HG03354 (cell line): Measurements from ENCODE around the gene EXOC5.

Experiments used
- ATAC-seq: cut with Tn5 transposase; IDR thresholded peaks from one replicate; pipeline ENCODE4 v1.9.1; 2021; ENCODE audit warnings: mild to moderate bottlenecking; ENCODE audit not compliant: unreplicated experiment, poor library complexity, severe bottlenecking

Gene EXOC5, protein sequence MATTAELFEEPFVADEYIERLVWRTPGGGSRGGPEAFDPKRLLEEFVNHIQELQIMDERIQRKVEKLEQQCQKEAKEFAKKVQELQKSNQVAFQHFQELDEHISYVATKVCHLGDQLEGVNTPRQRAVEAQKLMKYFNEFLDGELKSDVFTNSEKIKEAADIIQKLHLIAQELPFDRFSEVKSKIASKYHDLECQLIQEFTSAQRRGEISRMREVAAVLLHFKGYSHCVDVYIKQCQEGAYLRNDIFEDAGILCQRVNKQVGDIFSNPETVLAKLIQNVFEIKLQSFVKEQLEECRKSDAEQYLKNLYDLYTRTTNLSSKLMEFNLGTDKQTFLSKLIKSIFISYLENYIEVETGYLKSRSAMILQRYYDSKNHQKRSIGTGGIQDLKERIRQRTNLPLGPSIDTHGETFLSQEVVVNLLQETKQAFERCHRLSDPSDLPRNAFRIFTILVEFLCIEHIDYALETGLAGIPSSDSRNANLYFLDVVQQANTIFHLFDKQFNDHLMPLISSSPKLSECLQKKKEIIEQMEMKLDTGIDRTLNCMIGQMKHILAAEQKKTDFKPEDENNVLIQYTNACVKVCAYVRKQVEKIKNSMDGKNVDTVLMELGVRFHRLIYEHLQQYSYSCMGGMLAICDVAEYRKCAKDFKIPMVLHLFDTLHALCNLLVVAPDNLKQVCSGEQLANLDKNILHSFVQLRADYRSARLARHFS

DNA sequence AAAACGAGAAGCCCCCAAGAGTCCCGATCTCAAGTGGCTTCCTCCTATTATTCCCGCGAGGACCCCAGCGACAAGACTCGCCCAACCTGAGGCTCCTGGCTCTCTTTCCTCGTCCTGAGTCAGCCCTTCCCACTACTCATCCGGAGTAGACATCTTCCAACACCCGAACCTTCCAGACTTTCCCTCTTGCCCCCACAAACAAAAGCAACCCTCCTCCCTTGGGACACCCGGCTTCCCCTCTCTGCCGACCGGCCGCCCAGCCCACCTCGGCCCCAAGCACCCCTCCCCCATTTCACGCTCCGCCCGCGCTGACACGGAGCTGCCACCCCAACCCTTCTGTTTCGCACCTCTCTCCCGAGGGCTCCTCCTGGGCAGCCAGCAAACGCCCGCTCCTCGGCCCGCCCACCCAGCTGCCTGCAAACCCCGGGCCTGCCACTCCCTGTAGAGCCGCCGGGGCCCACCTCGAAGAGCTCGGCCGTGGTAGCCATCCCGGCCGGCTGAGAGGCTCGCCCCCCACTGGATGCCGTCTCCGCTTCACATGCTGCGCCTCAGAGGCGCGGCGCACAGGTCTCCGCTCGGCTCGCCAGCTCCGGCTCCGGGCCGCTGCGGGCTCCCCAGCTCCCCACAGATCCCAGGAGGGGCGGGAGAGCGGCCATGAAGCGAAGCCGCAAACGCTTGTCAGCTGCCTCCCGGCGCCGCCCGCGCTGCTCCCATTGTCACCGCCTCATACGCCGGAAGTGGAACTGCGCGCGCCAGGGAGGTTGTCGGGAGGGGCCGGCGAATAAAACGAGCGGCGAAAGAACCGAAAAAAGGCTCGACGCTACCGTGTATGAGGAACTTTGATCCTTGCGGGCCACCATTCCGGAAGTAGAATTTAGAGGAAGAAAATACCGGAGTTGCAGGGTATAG lies at the start of gene EXOC5, which contains the start of gene AP5M1:
EXOC5 (minus strand) TSS at position 745 of the 909 bp plus-strand sequence; CDS start at position 488, 257 bp downstream.
AP5M1 (plus strand) TSS at position 811 of the 909 bp plus-strand sequence. CDS start 344 bp downstream, outside the sequence.
- peak; percentile 87 for ATAC-seq

DNA sequence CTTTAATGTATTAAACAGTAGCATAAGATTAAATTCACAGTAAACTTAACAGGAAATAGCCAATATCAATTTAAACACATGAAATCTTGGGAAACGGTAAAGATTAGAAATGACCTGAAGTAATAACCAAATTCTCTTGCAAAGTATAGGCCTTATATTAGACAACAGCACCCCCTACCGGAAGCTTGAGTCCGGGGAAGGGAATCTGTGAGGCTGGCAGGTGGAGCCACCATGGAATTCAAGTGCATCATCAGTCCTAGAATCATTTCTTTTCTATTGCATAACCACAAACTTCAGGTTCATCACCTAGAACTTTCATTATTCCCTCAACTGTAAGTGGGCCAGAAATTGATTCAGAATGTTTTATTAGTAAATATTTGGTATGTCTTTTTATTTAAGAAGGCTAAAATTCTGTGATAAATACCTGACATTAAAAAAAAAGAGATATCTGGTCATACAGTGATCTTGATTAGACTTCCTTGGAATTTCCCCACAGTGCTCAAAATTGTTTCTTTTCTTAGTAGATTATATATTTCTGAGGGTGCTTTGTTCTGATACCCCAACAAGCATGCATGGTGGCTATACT lies 48.6 kb upstream of the EXOC5 start:
- peak; percentile 72 for ATAC-seq

DNA sequence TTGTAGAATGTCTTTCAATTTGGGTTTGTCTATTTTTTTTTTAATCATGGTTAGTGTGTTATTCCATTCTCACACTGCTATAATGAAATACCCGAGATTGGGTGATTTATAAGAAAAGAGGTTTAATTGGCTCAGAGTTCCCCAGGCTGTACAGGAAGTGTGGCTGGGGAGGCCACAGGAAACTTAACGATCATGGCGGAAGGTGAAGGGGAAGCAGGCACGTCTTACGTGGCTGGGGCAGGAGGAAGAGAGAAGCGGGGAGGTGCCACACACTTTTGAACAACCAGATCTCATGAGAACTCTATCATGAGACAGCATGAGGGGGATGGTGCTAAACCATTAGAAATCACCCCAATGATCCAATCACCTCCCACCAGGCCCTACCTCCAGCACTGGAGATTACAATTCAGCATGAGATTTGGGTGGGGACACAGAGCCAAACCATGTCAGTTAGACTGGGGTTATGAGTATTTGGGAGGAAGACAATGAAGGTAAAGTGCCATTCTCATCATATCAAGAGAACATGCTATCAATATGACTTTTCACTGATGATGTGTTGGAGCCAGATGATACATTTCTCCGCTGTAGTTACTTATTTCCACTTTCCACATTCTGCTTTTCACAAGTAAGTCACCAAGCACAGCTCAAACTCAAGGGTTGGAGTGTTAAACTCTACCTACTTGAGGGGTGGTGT lies 45.8 kb upstream of the EXOC5 start:
- ATAC-seq, result no peak

DNA sequence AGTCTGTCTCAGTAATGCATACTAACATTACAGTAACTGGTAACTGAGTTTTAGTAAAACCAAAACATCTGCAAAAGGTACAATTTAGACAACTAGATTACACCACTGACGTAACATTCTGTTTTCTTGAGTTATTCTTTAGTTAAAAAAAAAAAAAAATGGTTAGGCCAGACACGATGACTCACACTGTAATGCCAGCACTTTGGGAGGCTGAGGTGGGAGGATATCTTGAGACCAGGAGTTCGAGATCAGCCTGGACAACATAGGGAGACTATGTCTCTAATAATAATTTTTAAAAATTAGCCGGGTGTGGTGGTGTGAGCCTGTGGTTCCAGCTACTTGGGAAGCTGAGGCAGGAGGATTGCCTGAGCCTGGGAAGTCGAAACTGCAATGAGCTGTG lies 34.2 kb upstream of the EXOC5 start:
- no peak for ATAC-seq

DNA sequence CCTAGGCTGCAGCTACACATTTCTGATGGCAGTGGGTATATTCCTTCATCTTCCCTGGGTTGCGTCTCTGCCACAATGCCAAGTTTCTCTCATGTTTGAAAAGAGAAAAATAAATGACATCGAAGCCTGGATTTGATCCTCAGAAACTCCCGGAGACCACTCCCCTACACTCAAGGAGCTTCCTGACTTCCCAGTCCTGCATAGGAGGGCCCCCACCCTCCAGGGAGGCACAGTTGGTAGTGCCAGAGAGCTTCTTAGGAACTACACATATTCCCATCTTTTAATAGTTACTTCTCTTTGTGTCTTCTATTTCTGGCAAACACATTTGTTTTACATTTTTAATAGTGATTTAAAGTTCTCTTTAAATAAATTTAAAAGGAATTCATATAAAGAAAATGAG lies 30.8 kb upstream of the EXOC5 start:
- ATAC-seq, result no peak

DNA sequence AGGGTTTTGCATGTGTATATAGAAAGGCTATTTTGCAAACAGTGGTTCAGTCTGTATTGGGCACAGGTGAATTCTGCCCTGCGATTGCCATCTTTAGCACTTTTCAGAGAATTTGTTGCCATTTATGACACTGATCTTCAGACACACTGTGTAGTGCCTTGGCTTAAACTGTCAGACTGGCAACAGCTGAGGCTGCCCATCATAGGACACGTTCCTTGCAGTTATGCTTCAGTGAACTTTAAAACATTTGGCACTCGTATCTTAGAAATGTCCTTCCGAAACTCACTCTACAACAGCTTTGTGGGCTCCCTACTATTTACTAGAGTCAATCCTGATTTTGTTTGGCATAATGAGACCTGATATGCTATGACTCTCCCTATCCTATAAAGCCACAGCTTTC lies 29.1 kb upstream of the EXOC5 start:
- ATAC-seq, result no peak

DNA sequence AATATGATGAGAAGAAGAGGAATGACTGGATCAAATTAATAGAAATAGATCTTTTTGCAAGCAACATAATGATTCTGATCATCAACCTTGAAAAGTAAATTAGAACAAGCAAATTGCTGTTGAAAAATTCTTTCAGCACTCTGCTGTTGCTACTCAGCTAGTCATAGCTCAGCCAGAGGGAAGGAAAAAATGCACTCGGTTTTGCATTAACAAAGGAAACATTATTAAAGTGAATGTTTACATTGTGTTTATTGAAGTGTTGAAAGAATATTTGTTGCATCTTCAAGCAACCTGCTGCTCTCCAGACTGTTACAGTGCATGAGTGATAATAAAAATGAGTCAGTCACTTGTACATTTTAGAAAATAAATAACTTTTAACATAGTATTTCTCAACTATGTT lies 26.5 kb upstream of the EXOC5 start:
- ATAC-seq, result no peak

DNA sequence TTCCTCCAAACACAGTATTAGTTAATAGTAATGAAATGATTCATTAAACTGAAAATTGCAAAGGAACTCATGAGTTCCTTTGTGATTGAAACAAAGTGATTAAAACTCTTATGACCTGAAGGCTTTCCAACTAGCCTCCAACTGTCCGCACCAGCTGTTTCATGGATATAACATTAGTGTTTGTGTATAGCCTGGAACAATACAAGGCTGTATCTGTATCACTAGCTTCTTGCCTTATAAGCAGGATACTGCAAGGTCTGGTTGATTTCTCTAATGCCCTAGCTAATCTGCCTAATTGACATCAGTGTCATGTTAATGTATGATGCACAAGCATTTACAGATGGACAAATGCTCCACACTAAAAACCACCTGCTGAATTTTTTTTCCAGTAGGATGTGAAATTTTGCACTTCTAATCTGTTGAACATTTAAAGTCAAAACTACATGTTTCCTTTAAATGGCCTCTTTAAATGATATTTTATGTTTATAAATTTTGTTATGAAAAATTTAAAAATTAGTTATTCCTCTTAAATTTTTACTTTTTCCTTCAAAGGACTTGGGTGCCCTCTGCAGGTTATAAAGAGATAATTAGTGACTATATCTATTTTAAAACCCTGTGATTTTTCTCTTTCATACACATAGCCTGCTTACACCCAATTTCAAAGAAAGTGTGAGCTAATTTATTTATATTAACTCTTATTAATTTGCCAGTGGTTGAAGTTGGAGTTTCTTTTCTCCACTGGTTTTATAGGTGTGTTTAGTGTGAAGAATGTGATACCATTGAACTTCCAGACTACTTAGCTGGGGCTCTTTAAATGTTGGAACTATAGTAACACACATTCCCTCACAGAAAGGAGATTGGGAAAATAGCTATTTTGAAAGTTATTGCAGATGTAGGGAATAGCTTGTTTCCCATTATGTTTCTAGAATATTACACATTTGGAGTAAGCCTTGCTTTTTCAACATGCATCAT lies 25.4 kb upstream of the EXOC5 start:
- ATAC-seq, result no peak

DNA sequence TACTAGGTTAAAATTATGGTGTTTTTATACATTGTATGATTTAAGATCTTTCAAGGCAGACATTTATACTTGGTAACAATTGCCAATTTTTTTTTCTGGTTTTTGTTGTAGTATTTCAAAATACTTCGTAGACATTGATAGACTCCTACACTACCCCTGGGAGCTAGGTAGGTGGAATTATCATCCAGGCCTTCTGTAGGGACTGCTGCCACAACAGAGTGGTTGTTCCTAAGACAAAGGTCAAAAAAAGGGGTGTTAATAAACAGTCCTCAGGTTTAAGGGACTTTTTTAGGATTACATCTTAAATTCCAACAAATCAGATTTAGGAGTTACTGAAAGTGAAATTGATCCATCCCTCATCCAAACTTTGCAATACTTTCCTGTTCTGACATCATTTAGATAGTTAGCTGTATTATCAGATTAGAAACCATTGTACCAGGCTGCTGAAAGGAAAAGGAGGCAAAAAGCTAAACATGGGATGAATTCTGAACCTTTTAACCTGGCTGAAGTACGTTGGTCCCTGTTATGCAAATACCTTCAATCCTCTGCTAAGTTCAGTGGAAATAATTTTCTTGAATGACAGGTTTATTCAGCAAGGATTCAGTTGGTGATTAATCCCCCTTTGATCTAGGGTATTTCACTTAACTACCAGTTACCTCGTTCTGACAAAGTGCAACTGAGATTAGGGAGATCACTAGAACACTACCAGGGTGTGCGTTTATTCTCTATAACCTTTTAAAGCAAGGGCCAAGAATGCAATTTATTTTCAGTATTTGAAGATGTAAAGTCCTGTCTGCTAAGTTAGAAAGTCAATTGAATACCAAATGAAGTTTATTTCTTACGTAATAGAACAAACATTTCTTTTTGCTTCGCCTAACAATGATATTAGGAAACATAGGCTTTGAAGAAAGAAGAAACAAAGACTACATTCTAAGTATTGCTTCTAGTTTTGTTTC lies 23.3 kb upstream of the EXOC5 start:
- no peak for ATAC-seq

DNA sequence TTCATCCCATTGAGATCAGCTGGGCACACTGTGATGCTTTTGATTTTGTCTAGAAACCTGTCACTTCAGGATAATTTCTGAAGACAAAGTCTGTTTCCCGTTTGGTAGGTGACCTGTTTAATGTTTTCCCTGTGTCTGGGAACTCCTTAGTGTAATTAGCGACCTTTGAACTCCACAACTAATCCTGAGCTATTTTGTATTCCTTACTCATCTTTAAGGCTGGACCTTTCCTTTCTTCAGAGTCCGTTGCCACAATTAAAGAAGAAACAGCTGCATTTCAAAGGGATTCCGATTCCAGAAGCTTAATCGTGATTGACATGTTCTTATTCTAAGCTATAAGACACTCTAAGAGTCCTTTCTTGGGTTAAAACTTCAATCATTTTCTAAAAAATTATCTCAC lies 22.0 kb upstream of the EXOC5 start:
- ATAC-seq, result no peak

DNA sequence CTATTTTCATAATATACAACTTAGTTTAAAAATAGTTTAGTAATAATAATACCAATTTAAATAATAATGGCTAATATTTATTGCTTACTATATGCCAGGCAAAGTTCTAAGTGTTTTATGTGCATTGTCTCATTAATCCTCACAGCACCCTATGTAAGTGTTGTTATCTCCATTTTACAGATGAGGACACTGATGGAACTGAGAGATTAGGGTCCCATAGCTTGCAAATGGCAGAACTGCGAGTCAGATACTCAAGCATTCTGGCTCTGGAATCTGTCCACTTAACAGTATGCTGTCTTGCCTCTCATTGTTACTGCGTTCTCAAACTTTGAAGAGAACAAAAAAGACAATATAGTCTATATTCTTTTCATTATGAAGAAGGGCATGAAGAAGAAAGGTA lies 19.0 kb upstream of the EXOC5 start:
- no peak for ATAC-seq

DNA sequence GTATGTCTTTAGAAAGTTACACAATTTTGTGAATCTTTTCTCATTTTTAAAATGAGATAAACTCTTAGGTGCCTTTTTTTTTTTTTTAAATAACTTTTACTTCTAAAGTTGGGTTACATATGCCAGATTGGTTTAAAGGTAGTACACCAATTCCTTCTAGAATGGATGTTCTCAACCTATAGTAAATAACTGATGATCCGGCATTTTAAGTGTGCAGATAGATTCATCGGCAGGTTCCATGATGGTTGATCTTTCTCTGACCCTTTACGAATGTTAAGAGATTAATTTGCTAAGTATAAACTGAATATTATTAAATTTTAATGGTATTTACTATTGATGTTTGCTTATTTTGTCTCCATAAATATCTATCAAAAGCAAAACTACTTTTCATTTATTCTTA lies 8.4 kb upstream of the EXOC5 start:
- no peak for ATAC-seq

DNA sequence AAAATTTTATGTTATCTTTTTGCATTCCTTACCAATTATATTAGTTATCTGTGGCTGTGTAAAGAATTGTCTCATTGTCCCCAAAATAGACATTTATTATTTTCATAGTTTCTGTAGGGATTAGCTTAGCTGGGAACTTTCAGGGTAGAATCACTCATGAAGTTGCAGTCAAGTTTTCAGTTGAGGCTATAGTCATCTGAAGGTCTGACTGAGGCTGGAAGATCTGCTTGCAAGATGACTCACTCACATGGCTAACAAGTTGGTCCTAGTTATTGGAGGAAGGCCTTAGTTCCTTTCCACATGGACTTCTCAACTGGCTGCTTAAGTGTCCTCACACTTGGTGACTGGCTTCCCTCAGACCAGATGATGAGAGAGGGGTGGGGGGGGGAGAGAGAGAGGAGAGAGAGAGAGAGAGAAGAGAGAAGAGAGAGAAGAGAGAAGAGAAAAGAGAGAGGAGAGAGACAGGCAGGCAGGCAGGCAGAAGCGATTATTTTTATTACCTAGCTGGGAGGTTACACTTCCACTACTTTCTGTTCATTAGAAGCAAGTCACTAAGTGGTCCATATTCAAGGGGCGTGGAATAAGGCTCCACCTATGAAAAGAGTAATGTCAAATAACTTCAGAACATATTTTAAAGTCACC lies 6.4 kb upstream of the EXOC5 start:
- ATAC-seq, result no peak

DNA sequence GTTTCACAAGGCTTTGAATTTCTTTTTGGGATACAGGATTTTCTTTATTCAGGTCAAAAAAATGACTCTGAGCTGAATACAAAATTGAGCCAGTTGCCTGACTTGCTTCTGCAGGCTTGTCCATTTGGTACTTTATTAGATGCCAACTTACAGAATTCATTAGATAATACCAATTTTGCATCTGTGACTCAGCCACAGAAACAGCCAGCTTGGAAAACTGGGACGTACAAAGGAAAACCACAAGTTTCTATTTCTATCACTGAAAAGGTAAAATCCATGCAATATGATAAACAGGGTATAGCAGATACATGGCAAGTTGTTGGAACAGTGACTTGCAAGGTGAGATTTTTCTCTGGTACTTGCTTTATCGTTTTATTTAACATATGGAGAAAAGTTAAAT lies 5.8 kb upstream of the EXOC5 start:
- no peak for ATAC-seq

DNA sequence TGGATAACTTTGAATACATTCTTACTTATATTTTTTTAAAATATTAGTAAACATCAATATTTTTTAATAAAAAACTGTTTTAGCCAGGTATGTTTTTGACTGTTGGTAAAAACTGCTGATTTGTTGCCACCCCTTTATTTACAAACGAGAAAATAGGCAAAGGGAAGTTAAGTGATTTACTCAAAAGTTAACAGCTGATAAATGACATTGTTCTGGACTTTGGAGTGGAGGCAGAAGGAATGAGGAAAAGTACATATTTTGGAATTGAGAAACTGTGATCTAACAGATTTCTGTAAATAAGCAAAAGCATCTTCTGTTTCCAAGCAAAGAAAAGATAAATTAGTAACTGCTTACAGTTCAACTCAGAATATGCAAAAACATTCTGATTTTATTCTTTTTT lies 4.5 kb upstream of the EXOC5 start:
- ATAC-seq, result no peak

DNA sequence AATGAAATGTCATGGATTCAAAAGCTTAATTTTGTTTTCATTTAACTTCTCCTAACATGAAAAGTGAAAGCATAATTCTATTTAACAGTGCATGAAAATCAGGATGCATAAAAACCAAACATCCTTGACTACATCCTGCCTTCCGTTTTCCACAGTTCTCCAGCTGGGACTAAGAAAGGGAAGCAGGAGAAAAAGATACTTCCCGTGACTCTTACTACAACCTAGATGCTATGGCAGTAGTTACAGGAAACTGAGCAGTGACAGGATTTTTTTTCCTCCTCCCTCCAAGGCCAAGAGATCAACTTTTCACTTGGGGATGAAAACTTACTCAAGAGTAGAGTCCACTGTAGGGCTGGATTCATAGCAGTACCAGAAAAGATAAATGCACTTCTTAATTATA lies 2.6 kb downstream of the EXOC5 start:
- ATAC-seq, result no peak

DNA sequence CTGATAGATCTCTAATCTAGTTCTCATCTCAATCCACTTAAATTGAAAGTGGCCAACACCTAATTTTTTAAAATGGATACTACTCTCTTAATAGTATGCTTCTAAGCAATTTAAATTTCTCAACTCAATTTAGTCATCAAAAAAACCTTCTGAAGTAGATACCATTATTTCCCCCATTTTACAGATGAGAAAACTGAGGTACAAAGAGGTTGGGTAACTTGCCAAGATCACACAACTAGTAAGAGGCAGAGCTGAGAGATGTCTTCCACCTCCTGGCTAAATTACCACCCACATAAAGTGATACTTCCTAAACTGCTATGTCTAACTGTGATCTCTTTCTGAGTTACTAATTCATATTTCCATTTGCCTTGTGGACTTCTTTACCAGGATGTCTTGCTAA lies 6.6 kb downstream of the EXOC5 start:
- no peak for ATAC-seq
